Tibial nerve (tissue), 4 donors: Measurements from ENCODE around the gene CFP. TPM values are rescaled to one million over a fixed set of nuclear protein-coding genes. Genes with fewer than 3 reads are reported as not detected.

ENCODE experiments used
- DNase-seq, 2 donors: peaks; one replicate each; pipeline ENCODE4 v3.0.0-alpha.2; 2019; ENCODE audit warnings: low spot score in 2 of 2
- H3K27ac ChIP-seq, 4 donors: fragments of 200-600 bp; sonication (generic) in 3 of 4; one replicate each; pipeline ENCODE4 v1.5.1; 2017 to 2019; ENCODE audit warnings: mild to moderate bottlenecking in 1 of 4
- H3K27me3 ChIP-seq, 2 donors: fragments of 200-600 bp; sonication (generic) in 1 of 2; one replicate each; pipeline versions ENCODE4 v1.5.1 to v1.6.0; 2017 to 2019
- H3K36me3 ChIP-seq, 3 donors: fragments of 200-600 bp; sonication (generic); one replicate each; pipeline ENCODE4 v1.5.1; 2018 to 2019
- H3K4me1 ChIP-seq, 4 donors: fragments of 200-600 bp; sonication (generic) in 3 of 4; one replicate each; pipeline ENCODE4 v1.5.1; 2017 to 2019
- H3K4me3 ChIP-seq, 4 donors: fragments of 200-600 bp; sonication (generic) in 3 of 4; one replicate each; pipeline ENCODE4 v1.5.1; 2017 to 2019; ENCODE audit warnings: mild to moderate bottlenecking in 1 of 4, moderate library complexity in 1 of 4
- H3K9me3 ChIP-seq, 4 donors: fragments of 200-600 bp; sonication (generic) in 3 of 4; one replicate each; pipeline ENCODE4 v1.5.1; 2017 to 2019
- EP300 ChIP-seq, 2 donors: sonication (generic); formaldehyde crosslinking; IDR thresholded peaks; one replicate each; pipeline ENCODE4 v1.6.1; 2017; ENCODE audit warnings: antibody characterized with exemption in 2 of 2, mild to moderate bottlenecking in 1 of 2
- POLR2A ChIP-seq, 2 donors: fragments of 450-650 bp; IDR thresholded peaks; one replicate each; pipeline ENCODE4 v1.6.1; 2017; ENCODE audit warnings: antibody characterized with exemption in 2 of 2, mild to moderate bottlenecking in 2 of 2, moderate library complexity in 2 of 2
- WGBS, 2 donors: methylation state at CpG; one replicate each; pipeline ENCODE4 v1.1.5; 2018; 5-methylcytosine and 5-hydroxymethylcytosine counted together
- total RNA-seq, 4 donors: library from RNA; depleted of rRNA; stranded (reverse); fragments of >200 nt; gene quantifications; one replicate each; pipeline ENCODE4 v1.1.0, GENCODE V29; 2016
- TF ChIP-seq, protein P1 (sequence below), 5 experiments: fragments of 200-600 bp in 3 of 5; fragments of 450-650 bp in 2 of 5; sonication (generic) in 3 of 5; IDR thresholded peaks; one replicate each; pipeline ENCODE4 v1.5.1; 2016 to 2019; ENCODE audit warnings: antibody characterized with exemption in 5 of 5, mild to moderate bottlenecking in 3 of 5, moderate library complexity in 2 of 5

CFP gene
- total RNA-seq, 4 donors from 2014 or later = 2.2 to 15.6 (median 12.1) TPM

DNA sequence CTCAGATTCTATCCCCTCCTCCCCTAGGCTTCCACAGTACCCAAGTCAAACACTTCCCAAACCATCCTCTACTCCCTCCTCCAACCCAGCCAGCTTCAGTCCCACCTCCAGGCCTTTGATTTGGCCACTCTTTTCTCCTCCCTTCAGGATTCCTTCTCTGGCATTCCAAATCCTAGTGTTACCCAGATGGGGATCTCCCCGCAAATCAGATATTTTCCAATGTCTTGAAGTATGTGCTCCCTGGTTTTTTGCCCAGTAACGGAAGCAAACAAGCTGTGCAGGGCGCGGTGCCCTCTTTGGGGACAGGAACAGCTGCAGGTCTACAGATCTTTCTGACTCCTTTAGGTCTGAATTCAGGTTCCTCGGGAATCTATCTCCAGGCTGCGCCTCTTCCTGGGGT lies 7.9 kb downstream of the CFP start:
- no peak for DNase-seq
- Histone ChIP-seq H3K36me3 (peaks cover 0 to 4% (median 0%) of the 10 kb centered on the region in 3 donors), H3K4me3 (no peak overlapping the region), H3K4me1 (peaks cover 0 to 2% (median 0%) of the 10 kb centered on the region in 4 donors), H3K27me3 (peaks cover 0 to 10% of the 10 kb centered on the region in 2 donors), H3K9me3 (no peaks in the 10 kb centered on the region), H3K27ac (no peak overlapping the region)
- TF ChIP-seq, protein P1, sequence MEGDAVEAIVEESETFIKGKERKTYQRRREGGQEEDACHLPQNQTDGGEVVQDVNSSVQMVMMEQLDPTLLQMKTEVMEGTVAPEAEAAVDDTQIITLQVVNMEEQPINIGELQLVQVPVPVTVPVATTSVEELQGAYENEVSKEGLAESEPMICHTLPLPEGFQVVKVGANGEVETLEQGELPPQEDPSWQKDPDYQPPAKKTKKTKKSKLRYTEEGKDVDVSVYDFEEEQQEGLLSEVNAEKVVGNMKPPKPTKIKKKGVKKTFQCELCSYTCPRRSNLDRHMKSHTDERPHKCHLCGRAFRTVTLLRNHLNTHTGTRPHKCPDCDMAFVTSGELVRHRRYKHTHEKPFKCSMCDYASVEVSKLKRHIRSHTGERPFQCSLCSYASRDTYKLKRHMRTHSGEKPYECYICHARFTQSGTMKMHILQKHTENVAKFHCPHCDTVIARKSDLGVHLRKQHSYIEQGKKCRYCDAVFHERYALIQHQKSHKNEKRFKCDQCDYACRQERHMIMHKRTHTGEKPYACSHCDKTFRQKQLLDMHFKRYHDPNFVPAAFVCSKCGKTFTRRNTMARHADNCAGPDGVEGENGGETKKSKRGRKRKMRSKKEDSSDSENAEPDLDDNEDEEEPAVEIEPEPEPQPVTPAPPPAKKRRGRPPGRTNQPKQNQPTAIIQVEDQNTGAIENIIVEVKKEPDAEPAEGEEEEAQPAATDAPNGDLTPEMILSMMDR (IDR thresholded peaks at IDR 0.05) = no peak
- TF ChIP-seq POLR2A (IDR thresholded peaks at IDR 0.05) = no peak
- no peak for TF ChIP-seq EP300 (IDR thresholded peaks at IDR 0.05)
- 81 to 85% methylated on average over 6 of the region's 6 CpGs for WGBS, 2 donors

DNA sequence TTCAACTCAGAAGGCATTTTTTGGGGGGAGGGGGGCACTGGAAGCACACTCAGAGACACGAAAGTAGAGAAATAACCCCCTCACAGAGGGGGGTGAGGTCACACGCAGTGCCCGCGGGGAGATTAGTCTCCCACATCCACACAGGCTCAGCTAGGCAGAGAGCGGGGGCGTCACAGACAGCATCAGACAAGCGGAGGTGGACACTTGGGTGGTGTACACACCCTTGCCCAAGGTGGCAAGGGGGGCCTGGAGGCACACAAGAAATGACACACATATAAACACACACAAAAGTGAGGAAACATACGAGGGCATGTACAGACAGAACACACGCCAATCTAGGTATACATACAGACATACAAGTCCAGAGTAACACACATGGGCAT lies 9.4 kb downstream of the CFP start:
- Histone ChIP-seq H3K4me1 (peaks cover 0 to 2% (median 0%) of the 10 kb centered on the region in 4 donors), H3K27me3 (peaks cover 0 to 10% of the 10 kb centered on the region in 2 donors), H3K27ac (no peak overlapping the region), H3K9me3 (no peaks in the 10 kb centered on the region), H3K36me3 (no peaks in the 10 kb centered on the region), H3K4me3 (no peak overlapping the region)
- no peak for DNase-seq
- TF ChIP-seq, protein P1 (IDR thresholded peaks at IDR 0.05) = no peak
- no peak for TF ChIP-seq EP300 (IDR thresholded peaks at IDR 0.05)
- no peak for TF ChIP-seq POLR2A (IDR thresholded peaks at IDR 0.05)
- 58 to 62% methylated on average over 8 to 9 of the region's 9 CpGs for WGBS, 2 donors

GRCh38 chrX:47619486-47620302 lies 10.0 kb downstream of the CFP start, which contains the start of gene SYN1:
TSS of gene SYN1 (minus strand) at chrX:47619857. CDS start at chrX:47619728, 129 bp downstream.
- Histone ChIP-seq H3K4me1 (peaks cover 0 to 2% (median 0%) of the 10 kb centered on the region in 4 donors), H3K9me3 (no peaks in the 10 kb centered on the region), H3K4me3 (peak within 1 kb of the TSS in 2 of 4 donors; percentile 18 to 44), H3K27me3 (peaks cover 0 to 10% of the 10 kb centered on the region in 2 donors), H3K27ac (peak within 1 kb of the TSS in 1 of 4 donors; percentile 33), H3K36me3 (no peaks in the 10 kb centered on the region)
- DNase-seq = peak; percentile 44 to 51
- 3 to 47% methylated on average over 6 to 67 of the region's 88 CpGs for WGBS, 2 donors
- TF ChIP-seq POLR2A (IDR thresholded peaks at IDR 0.05) = no peak
- peak in 1 of 2 donors; percentile 56 for TF ChIP-seq EP300 (IDR thresholded peaks at IDR 0.05)
- TF ChIP-seq, protein P1 (IDR thresholded peaks at IDR 0.05) = peak in 3 of 5 experiments; percentile 38 to 61 (median 42)

DNA sequence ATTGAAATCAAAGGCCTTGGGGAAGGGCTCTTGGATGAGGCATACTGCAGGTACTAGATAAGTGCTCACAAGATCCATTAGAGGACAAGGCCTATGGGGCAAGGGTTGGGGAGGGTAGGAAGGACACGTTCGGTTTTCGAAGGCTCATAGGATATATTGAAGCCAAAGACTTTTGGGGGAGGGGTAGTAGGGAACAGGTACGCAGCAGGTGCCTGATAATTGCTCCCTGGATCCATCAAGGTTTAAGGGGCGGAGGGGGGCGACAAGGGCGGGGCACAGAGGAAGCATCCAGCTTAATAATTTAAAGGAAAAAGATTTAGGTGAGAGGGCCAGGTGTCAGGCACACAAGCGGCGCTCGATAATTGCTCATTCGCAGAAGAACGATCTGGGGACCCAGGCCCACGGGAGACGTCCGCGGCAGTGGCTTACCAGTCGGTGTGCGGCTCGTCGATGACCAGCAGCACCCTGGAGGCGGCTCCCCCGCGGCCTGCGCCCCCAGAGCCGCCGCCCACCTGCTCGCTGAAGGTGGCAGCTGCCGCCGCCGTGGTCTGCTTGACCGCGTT lies 10.7 kb downstream of the CFP start:
- no peak for DNase-seq

More for the DNA sequence above, 10.7 kb downstream of the CFP start:
- H3K27me3 ChIP-seq = peaks cover 0 to 10% of the 10 kb centered on the region in 2 donors
- peaks cover 0 to 2% (median 0%) of the 10 kb centered on the region in 4 donors for H3K4me1 ChIP-seq
- no peaks in the 10 kb centered on the region for H3K9me3 ChIP-seq
- H3K27ac ChIP-seq = no peak overlapping the region
- WGBS, 2 donors = 47 to 65% methylated on average over 8 to 32 of the region's 32 CpGs
- H3K4me3 ChIP-seq = peak overlapping the region in 1 of 4 donors; percentile 44
- H3K36me3 ChIP-seq = no peaks in the 10 kb centered on the region
- no peak for TF ChIP-seq POLR2A (IDR thresholded peaks at IDR 0.05)
- TF ChIP-seq, protein P1 (IDR thresholded peaks at IDR 0.05) = no peak
- TF ChIP-seq EP300 (IDR thresholded peaks at IDR 0.05) = no peak
